Testis (tissue), 2 donors: Measurements from ENCODE around the gene PLA2G4E.

Experiments
- CTCF ChIP-seq, 3 experiments: fragments of 450-650 bp in 2 of 3; fragments of 200-600 bp in 1 of 3; sonication (generic) in 1 of 3; IDR thresholded peaks; one replicate each; pipeline ENCODE4 v1.5.1; 2016 to 2019; ENCODE audit warnings: antibody characterized with exemption in 3 of 3, mild to moderate bottlenecking in 2 of 3, moderate library complexity in 1 of 3
- POLR2A ChIP-seq: fragments of 450-650 bp; IDR thresholded peaks from one replicate; pipeline ENCODE4 v1.6.1; 2017; ENCODE audit warnings: antibody characterized with exemption, mild to moderate bottlenecking, moderate library complexity

GRCh38 chr15:41997845-41998244, 23.0 kb downstream of the PLA2G4E start:
- TF ChIP-seq CTCF (IDR thresholded peaks at IDR 0.05) (no peak), POLR2A (no peak)
